Astrocyte (in vitro differentiated cells and primary cell): ENCODE results near the gene SPDL1.

Experiments used
- CTCF ChIP-seq: IDR thresholded peaks from 2 replicates; pipeline ENCODE4 v1.5.1; 2011; ENCODE audit warnings: low read depth, mild to moderate bottlenecking, inconsistent platforms, low read length, moderate library complexity; ENCODE audit not compliant: insufficient read depth
- EZH2 ChIP-seq: IDR thresholded peaks from 2 replicates; pipeline ENCODE4 v1.6.1; 2012; ENCODE audit warnings: mild to moderate bottlenecking, low read length, inconsistent platforms; ENCODE audit not compliant: insufficient read depth

- no peak for TF ChIP-seq CTCF
- TF ChIP-seq EZH2, result no peak
Observed at GRCh38 chr5:169583101-169583423, 511 bp upstream of the SPDL1 start.
